ENCODE results near the gene AKT3.
A peak's percentile ranks its signal among the peaks of the same experiment; 100 is the strongest.
"Not testable (repeated sequence)": the region's sequence is repeated elsewhere in the genome, so short reads cannot be mapped to it uniquely, and the experiment has no call there.

Gene AKT3

DNA sequence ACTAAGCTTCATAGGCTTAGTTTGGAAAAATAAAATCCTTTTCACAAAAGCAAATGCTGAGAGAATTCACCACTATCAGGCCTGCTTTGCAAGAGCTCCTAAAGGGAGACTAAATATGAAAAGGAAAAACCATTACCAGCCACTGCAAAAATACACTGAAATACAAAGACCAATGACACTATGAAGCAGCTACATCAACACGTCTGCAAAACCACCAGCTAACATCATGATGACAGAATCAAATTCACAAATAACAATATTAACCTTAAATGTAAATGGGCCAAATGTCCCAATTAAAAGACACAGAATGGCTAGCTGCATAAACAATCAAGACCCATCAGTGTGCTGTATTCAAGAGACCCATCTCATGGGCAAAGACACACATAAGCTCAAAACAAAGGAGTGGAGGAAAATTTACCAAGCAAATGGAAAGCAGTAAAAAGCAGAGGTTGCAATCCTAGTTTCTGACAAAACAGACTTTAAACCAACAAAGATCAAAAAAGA is 28.8 kb downstream of the AKT3 start:
- DNase-seq (ENCODE audit: low spot score in 2 of 2) (no peak), ATAC-seq (ENCODE audit: low read depth) (no peak)
- no peak overlapping the region for H3K4me3 Mint-ChIP-seq
- H3K9me3 Mint-ChIP-seq = peaks cover 15% of the 10 kb centered on the region
- peaks cover 48% of the 10 kb centered on the region for H3K36me3 Mint-ChIP-seq
- no peaks in the 10 kb centered on the region for H3K27me3 Mint-ChIP-seq
- H3K4me1 Mint-ChIP-seq = peaks cover 23% of the 10 kb centered on the region
- H3K27ac Mint-ChIP-seq = no peak overlapping the region

GRCh38 chr1:243819438-243819839 is 30.6 kb downstream of the AKT3 start:
- DNase-seq (ENCODE audit: low spot score in 2 of 2) (no peak), ATAC-seq (ENCODE audit: low read depth) (no peak)
- Mint-ChIP-seq H3K36me3 (peaks cover 57% of the 10 kb centered on the region), H3K9me3 (peaks cover 20% of the 10 kb centered on the region), H3K4me1 (peaks cover 23% of the 10 kb centered on the region), H3K27ac (no peak overlapping the region), H3K4me3 (no peak overlapping the region), H3K27me3 (no peaks in the 10 kb centered on the region)

- no peaks in the 10 kb centered on the region for H3K27me3 Mint-ChIP-seq
- no peak overlapping the region for H3K4me3 Mint-ChIP-seq
- DNase-seq (ENCODE audit: low spot score in 2 of 2) (no peak), ATAC-seq (ENCODE audit: low read depth) (no peak)
- H3K36me3 Mint-ChIP-seq = peaks cover 55% of the 10 kb centered on the region
- peaks cover 21% of the 10 kb centered on the region for H3K9me3 Mint-ChIP-seq
- H3K27ac Mint-ChIP-seq = no peak overlapping the region
- peaks cover 21% of the 10 kb centered on the region for H3K4me1 Mint-ChIP-seq
These were observed 31.1 kb downstream of the AKT3 start for GRCh38 chr1:243818978-243819377.

- Mint-ChIP-seq H3K36me3 (peaks cover 28% of the 10 kb centered on the region), H3K4me1 (peaks cover 11% of the 10 kb centered on the region), H3K27ac (no peak overlapping the region), H3K27me3 (no peaks in the 10 kb centered on the region), H3K4me3 (no peak overlapping the region), H3K9me3 (peaks cover 10% of the 10 kb centered on the region)
- no peak for ATAC-seq (ENCODE audit: low read depth)
- DNase-seq (ENCODE audit: low spot score in 2 of 2) = no peak
These were observed 35.3 kb downstream of the AKT3 start for GRCh38 chr1:243814718-243815117.

- H3K4me1 Mint-ChIP-seq = peaks cover 31% of the 10 kb centered on the region
These were observed 42.7 kb downstream of the AKT3 start for GRCh38 chr1:243807346-243807745.

DNA sequence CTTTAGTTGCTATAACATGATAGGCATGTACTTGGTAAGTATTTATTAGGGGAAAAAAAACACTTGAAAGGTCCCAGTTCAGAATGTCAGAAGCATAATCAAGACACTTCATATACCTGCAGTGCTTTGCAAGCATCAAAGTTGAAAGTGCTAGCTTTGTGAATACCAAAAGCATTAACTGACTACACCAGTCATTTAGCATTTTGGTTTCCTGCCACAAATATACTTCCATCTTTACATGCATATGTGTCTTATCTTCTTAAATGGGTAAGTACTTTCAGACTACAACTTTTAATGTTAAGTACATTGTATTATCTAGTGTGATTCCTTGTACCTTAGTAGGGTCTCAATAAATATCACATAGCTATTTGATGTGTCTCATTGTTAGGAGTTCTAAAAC is 43.7 kb downstream of the AKT3 start:
- Mint-ChIP-seq H3K27me3 (no peaks in the 10 kb centered on the region), H3K9me3 (peaks cover 4% of the 10 kb centered on the region), H3K4me1 (peaks cover 33% of the 10 kb centered on the region), H3K4me3 (no peak overlapping the region), H3K36me3 (peaks cover 36% of the 10 kb centered on the region), H3K27ac (no peak overlapping the region)
- ATAC-seq (ENCODE audit: low read depth) (no peak), DNase-seq (ENCODE audit: low spot score in 2 of 2) (no peak)

More at GRCh38 chr1:243807346-243807745, 42.7 kb downstream of the AKT3 start:
- H3K9me3 Mint-ChIP-seq; ATAC-seq (ENCODE audit: low read depth); DNase-seq (ENCODE audit: low spot score in 2 of 2); H3K4me3 Mint-ChIP-seq; H3K27ac Mint-ChIP-seq; H3K27me3 Mint-ChIP-seq: not testable (repeated sequence)
- peaks cover 36% of the 10 kb centered on the region for H3K36me3 Mint-ChIP-seq

DNA sequence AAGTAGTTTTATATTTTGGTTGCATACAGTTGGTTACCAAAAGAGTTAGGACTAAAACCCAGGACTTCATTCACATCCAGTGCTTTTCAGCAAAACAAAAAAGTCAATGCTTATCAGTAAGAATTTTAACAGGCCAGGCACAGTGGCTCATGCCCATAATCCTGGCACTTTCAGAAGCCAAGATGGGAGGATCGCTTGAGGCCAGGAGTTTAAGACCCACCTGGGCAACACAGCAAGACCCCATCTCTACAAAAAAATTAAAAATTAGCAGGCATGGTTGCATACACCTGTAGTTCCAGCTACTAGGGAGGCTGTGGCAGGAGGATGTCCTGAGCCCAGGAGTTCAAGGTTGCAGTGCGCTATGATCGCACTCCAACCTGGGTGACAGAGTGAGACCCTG is 47.3 kb downstream of the AKT3 start:
- H3K27ac Mint-ChIP-seq = no peak overlapping the region
- H3K9me3 Mint-ChIP-seq = peaks cover 2% of the 10 kb centered on the region
- DNase-seq (ENCODE audit: low spot score in 2 of 2) (no peak), ATAC-seq (ENCODE audit: low read depth) (no peak)
- H3K4me3 Mint-ChIP-seq = no peak overlapping the region
- no peaks in the 10 kb centered on the region for H3K27me3 Mint-ChIP-seq
- H3K36me3 Mint-ChIP-seq = peaks cover 29% of the 10 kb centered on the region
- H3K4me1 Mint-ChIP-seq = peaks cover 29% of the 10 kb centered on the region

DNA sequence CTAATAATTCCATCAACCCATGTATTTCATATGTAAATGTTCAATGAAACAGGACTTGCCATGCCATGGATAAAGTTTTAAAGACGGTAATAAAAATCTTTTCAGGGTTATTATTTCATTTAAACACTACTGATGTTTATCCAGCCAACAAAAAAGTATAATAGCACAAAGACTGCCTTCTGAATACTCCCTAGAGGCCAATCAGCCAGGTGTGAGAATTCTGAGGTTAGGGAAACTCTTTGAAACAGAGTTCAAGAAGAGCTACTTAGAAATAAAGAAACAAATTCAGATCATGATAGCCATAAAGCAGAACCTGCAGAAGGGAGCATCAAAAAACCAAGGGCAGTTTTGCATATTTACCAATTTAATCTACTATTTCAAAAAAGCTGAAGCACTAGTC is 48.7 kb downstream of the AKT3 start:
- H3K9me3 Mint-ChIP-seq = peaks cover 2% of the 10 kb centered on the region
- H3K36me3 Mint-ChIP-seq = peaks cover 28% of the 10 kb centered on the region
- no peaks in the 10 kb centered on the region for H3K27me3 Mint-ChIP-seq
- ATAC-seq (ENCODE audit: low read depth) (no peak), DNase-seq (ENCODE audit: low spot score in 2 of 2) (no peak)
- peaks cover 29% of the 10 kb centered on the region for H3K4me1 Mint-ChIP-seq
- H3K4me3 Mint-ChIP-seq = no peak overlapping the region
- no peak overlapping the region for H3K27ac Mint-ChIP-seq

- no peak for DNase-seq (ENCODE audit: low spot score in 2 of 2)
- H3K4me3 Mint-ChIP-seq = no peak overlapping the region
These were observed 50.1 kb downstream of the AKT3 start for GRCh38 chr1:243799908-243800307.

GRCh38 chr1:243798726-243799125 is 51.3 kb downstream of the AKT3 start:
- Mint-ChIP-seq H3K27ac (no peak overlapping the region), H3K4me1 (peaks cover 23% of the 10 kb centered on the region), H3K36me3 (peaks cover 20% of the 10 kb centered on the region), H3K27me3 (no peaks in the 10 kb centered on the region), H3K4me3 (no peak overlapping the region), H3K9me3 (peaks cover 2% of the 10 kb centered on the region)
- DNase-seq (ENCODE audit: low spot score in 2 of 2) = no peak
- ATAC-seq (ENCODE audit: low read depth) = no peak

More at GRCh38 chr1:243799908-243800307, 50.1 kb downstream of the AKT3 start:
- H3K36me3 Mint-ChIP-seq = peaks cover 23% of the 10 kb centered on the region
- no peaks in the 10 kb centered on the region for H3K27me3 Mint-ChIP-seq
- peaks cover 2% of the 10 kb centered on the region for H3K9me3 Mint-ChIP-seq
- ATAC-seq (ENCODE audit: low read depth) = no peak
- peak overlapping the region; percentile 46 for H3K27ac Mint-ChIP-seq
- peaks cover 23% of the 10 kb centered on the region for H3K4me1 Mint-ChIP-seq

DNA sequence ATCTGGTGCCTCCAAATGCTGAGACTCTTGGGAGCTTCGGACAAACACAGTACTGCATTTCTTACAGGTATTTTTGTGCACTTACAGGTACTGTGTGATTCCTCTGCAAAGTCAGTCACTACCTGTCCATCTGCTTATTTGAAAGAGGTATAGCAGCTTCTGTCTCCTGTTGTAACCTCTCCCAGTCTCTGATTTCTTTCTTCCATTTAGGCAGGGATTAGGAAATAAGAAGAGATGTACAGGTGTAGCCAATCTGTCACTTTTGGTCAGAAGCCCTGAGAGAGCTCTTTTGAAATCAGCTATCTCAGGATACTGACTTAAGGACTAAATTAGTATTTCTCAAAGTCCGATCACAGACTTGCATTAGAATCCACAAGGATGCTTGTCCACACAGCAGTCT is 54.0 kb downstream of the AKT3 start:
- H3K4me3 Mint-ChIP-seq = no peak overlapping the region
- peaks cover 2% of the 10 kb centered on the region for H3K9me3 Mint-ChIP-seq
- H3K36me3 Mint-ChIP-seq = peaks cover 18% of the 10 kb centered on the region
- H3K27ac Mint-ChIP-seq = no peak overlapping the region
- H3K4me1 Mint-ChIP-seq = peaks cover 30% of the 10 kb centered on the region
- ATAC-seq (ENCODE audit: low read depth) (no peak), DNase-seq (ENCODE audit: low spot score in 2 of 2) (no peak)
- no peaks in the 10 kb centered on the region for H3K27me3 Mint-ChIP-seq

- DNase-seq (ENCODE audit: low spot score in 2 of 2) (no peak), ATAC-seq (ENCODE audit: low read depth) (no peak)
- Mint-ChIP-seq H3K4me3 (no peak overlapping the region), H3K4me1 (peaks cover 26% of the 10 kb centered on the region), H3K36me3 (peaks cover 14% of the 10 kb centered on the region), H3K9me3 (no peaks in the 10 kb centered on the region), H3K27ac (no peak overlapping the region), H3K27me3 (no peaks in the 10 kb centered on the region)
These were observed 56.7 kb downstream of the AKT3 start for GRCh38 chr1:243793298-243793697.

DNA sequence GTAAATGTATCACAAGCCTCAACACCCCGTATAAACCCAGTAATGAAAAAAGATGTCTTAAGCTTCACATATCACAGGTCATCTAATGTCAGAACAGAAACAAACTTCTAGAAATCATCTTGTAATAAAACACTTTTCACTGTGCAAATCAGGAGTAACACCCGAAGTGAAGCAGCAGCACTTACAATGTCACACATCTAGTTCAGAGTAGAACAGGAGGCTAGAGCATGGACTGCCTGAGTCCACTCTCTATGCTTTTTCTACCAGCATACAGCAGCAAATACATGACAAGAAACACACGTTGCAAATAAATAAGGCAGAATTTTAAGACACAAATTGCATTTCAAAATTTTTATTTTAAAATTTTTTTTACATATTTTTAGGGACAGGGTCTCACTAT is 57.2 kb downstream of the AKT3 start:
- DNase-seq (ENCODE audit: low spot score in 2 of 2) = no peak
- H3K4me1 Mint-ChIP-seq = peaks cover 26% of the 10 kb centered on the region
- H3K4me3 Mint-ChIP-seq = no peak overlapping the region
- peaks cover 14% of the 10 kb centered on the region for H3K36me3 Mint-ChIP-seq
- H3K27me3 Mint-ChIP-seq = no peaks in the 10 kb centered on the region
- no peaks in the 10 kb centered on the region for H3K9me3 Mint-ChIP-seq
- no peak for ATAC-seq (ENCODE audit: low read depth)
- peak overlapping the region; percentile 60 for H3K27ac Mint-ChIP-seq

DNA sequence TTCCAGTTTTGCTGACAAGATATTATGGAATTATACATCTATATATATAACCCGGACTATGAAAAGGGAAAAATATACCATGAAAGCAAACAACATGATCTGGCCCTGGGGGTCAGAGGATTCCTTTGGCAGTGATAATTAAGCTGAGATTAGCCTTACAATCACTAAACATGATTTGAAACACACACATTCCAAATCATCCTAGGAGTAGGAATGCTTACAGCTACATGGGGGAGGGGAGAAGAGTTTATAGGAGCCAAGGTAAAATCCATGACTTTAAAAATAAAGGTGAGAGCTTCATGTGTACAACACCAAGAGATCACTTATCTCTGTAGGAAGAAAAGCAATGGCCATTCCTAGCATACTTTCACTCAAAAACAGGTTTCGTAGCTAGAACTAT is 57.6 kb downstream of the AKT3 start:
- H3K9me3 Mint-ChIP-seq = no peaks in the 10 kb centered on the region
- H3K27me3 Mint-ChIP-seq = no peaks in the 10 kb centered on the region
- ATAC-seq (ENCODE audit: low read depth) (no peak), DNase-seq (ENCODE audit: low spot score in 2 of 2) (no peak)
- peaks cover 29% of the 10 kb centered on the region for H3K4me1 Mint-ChIP-seq
- H3K27ac Mint-ChIP-seq = peak overlapping the region; percentile 60
- peaks cover 14% of the 10 kb centered on the region for H3K36me3 Mint-ChIP-seq
- no peak overlapping the region for H3K4me3 Mint-ChIP-seq

GRCh38 chr1:243791586-243792267 is 58.3 kb downstream of the AKT3 start:
- peaks cover 14% of the 10 kb centered on the region for H3K36me3 Mint-ChIP-seq

More at GRCh38 chr1:243791586-243792267, 58.3 kb downstream of the AKT3 start:
- no peak overlapping the region for H3K27ac Mint-ChIP-seq
- no peak for DNase-seq (ENCODE audit: low spot score in 2 of 2)
- ATAC-seq (ENCODE audit: low read depth) = no peak
- no peaks in the 10 kb centered on the region for H3K27me3 Mint-ChIP-seq
- no peaks in the 10 kb centered on the region for H3K9me3 Mint-ChIP-seq
- no peak overlapping the region for H3K4me3 Mint-ChIP-seq
- H3K4me1 Mint-ChIP-seq = peaks cover 29% of the 10 kb centered on the region

All from memory B cell (primary cell).